Measurements from ENCODE around the gene KCNQ1.

The KCNQ1 gene

GRCh38 chr11:2808850-2809846, 364.3 kb downstream of the KCNQ1 start:
- DNase-seq (ENCODE audit: insufficient read length, low spot score) = no peak
- no peak for FAIRE-seq

GRCh38 chr11:2809854-2810253, 365.0 kb downstream of the KCNQ1 start:
- DNase-seq (ENCODE audit: insufficient read length, low spot score) (no peak), FAIRE-seq (no peak)

DNA sequence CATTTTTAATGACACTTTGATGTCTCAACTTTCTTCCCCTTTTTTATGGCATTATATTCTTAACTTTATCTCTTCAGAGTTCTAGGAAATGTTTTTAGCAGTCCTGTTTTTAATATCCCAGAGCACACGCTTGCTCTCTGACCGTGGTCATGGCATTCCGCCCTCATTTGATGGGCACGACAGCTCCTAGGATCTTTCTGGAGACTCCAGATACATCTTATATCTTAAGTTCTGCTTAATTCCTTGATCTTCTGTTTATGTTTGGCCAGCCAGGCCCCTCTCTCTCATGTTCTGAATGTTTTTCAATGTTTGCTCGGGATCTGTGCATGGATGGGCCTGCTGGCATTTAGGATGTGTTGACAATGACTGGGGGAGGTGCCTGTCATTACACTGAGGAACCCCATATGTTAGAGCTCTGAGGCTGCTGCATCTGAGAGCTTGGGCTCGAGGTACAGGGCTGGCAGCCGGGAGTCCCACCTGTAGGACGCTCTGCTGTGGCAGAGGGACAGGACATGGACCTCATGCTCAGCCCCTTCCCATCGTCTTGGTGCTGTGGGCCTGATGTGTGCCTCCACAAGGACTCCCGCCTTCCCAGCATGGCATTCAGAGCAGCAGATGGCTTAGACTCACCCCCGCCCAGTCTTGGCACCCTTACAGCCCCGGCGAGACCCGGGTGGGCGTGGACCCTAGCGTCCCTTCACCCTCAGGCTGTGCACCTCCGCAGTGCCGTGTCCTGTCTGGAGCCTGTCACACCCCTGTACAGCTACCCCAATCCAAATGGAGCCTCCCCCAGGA, 365.8 kb downstream of the KCNQ1 start:
- FAIRE-seq (no peak), DNase-seq (ENCODE audit: insufficient read length, low spot score) (no peak)

GRCh38 chr11:2811206-2812091, 366.6 kb downstream of the KCNQ1 start:
- DNase-seq (ENCODE audit: insufficient read length, low spot score) = no peak
- no peak for FAIRE-seq

- DNase-seq (ENCODE audit: insufficient read length, low spot score) (no peak), FAIRE-seq (no peak)
These were observed 367.7 kb downstream of the KCNQ1 start for GRCh38 chr11:2812371-2812991.

- DNase-seq (ENCODE audit: insufficient read length, low spot score) = no peak
- no peak for FAIRE-seq
These were observed 368.5 kb downstream of the KCNQ1 start for GRCh38 chr11:2813141-2813908.

DNA sequence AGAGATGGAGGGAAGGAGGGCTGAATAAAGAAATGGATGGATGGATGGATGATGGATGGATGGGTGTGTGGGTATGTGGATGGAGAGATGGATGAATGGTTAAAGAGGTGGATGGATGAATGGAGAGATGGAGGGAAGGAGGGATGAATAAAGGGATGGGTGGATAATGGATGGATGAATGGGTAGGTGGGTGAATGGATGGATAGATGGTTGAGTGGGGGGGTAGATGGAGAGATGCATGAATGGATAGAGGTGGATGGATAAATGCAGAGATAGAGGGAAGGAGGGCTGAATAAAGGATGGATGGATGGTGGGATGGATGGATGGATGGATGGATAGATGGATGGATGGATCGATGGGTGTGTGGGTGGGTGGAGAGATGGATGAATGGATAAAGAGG, 369.2 kb downstream of the KCNQ1 start:
- FAIRE-seq (no peak), DNase-seq (ENCODE audit: insufficient read length, low spot score) (no peak)

GRCh38 chr11:2814751-2815150, 369.9 kb downstream of the KCNQ1 start:
- FAIRE-seq = no peak
- no peak for DNase-seq (ENCODE audit: insufficient read length, low spot score)

GRCh38 chr11:2815762-2816496, 371.1 kb downstream of the KCNQ1 start:
- no peak for DNase-seq (ENCODE audit: insufficient read length, low spot score)
- no peak for FAIRE-seq

DNA sequence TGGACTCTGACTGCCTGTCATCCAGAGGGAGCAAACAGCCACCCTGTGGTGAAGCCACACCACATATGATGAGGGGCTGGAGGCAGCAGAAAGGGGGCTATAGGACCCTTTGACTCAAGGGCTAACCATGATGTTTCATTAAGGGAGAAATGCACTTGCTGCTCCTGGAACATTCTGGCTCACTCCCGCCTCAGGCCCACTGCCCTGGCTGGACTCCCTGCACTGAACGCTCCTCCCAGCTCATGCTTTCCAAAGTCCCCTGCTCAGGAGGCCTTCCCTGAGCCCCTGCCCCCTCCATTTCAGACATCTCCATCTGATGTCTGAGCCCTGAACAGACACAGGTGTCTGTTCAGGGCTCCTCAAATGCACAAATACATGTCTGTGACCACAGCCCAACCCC, 371.7 kb downstream of the KCNQ1 start:
- FAIRE-seq (no peak), DNase-seq (ENCODE audit: insufficient read length, low spot score) (no peak)

GRCh38 chr11:2816941-2817421, 372.2 kb downstream of the KCNQ1 start:
- no peak for FAIRE-seq

DNA sequence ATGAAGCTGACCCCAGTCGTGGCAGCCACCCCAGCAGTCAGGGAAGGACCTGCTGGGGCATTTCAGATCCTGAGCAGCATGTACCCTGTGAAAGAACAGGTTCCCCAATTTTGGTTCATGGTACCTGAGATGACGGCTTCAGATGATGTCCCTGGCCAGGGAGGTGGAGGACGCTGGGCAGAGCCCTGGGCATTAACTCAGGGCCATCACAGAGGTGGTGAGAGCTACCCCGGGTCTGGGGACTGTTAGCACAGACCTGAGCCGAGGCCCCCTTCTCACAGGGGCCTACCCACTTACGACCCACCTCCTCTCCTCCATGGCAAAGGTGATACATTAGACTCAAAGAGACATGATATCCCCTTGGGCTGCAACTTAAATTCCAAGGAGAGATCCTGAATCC, 372.6 kb downstream of the KCNQ1 start:
- FAIRE-seq = no peak
- DNase-seq (ENCODE audit: insufficient read length, low spot score) = no peak

More at GRCh38 chr11:2816941-2817421, 372.2 kb downstream of the KCNQ1 start:
- DNase-seq (ENCODE audit: insufficient read length, low spot score) = no peak

DNA sequence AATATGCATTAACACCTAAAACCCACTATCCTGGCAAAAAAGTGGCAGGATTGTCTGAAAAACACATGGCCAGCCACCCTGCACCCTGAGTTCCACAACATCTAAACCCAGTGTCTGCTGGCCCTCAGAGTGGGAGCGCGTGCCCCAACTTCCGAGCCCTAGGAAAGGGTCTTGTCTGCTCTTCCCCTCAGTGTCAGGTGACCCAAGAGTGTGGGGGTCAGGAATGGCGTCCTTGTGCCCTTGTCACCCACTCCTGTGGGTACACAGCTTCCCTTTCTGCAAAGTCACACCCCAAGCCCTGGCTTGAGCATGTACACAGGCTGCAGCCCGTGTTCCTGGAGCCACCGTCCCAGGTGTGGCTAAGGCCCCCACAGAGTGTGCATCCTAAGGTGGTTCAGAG, 373.2 kb downstream of the KCNQ1 start:
- no peak for FAIRE-seq

DNA sequence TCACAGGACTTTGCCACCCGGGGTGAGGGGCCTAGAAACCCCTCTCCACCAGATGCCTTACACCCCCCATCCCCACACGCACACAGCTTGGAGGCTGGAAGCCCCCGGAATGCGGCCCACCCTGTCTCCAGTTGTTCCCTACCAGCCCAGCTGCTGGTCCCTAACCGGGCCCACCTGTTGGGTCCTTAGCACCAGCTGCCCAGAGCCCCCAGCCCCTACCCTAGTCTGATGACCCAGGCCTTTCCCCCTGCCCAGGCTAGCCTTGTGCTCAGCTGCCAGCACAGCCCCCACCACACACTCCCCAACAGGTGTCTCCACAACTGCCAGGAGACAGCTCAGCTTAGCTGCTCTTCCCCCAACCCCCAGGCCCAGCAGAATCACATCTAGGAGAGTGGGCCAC, 373.7 kb downstream of the KCNQ1 start:
- DNase-seq (ENCODE audit: insufficient read length, low spot score) = no peak
- no peak for FAIRE-seq

More for the DNA sequence above, 373.2 kb downstream of the KCNQ1 start:
- no peak for DNase-seq (ENCODE audit: insufficient read length, low spot score)

DNA sequence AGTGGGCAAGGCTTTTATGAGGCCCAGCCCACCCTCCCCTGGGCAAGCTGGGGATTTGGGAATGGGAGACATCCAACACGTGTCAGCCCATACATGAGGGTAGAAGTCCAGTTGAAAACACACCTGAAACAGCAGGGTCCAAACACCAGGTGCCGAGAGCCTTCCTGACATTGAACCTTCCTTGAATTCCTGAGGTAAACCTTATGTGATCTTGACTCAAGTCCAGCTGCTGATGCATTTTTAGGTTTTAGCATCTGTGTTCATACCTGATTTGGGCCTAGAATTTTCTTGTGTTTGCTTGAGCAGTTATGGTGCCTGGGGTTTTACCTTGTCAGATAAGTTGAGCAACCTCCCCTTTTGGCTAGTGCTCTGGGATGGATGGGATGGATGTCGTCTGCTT, 374.5 kb downstream of the KCNQ1 start:
- FAIRE-seq (no peak), DNase-seq (ENCODE audit: insufficient read length, low spot score) (no peak)

- DNase-seq (ENCODE audit: insufficient read length, low spot score) (no peak), FAIRE-seq (no peak)
These were observed 376.2 kb downstream of the KCNQ1 start for GRCh38 chr11:2820976-2821375.

- no peak for DNase-seq (ENCODE audit: insufficient read length, low spot score)
- FAIRE-seq = no peak
These were observed 377.1 kb downstream of the KCNQ1 start for GRCh38 chr11:2821891-2822290.

GRCh38 chr11:2824851-2825250, 380.0 kb downstream of the KCNQ1 start:
- FAIRE-seq = no peak
- no peak for DNase-seq (ENCODE audit: insufficient read length, low spot score)
